GM20431 (cell line): ENCODE data around the gene FXYD3.
"Not testable (repeated sequence)": the region's sequence is repeated elsewhere in the genome, so short reads cannot be mapped to it uniquely, and the experiment has no call there.

Source experiments
- in situ Hi-C: fragments of 300-500 bp; cut with MseI, MboI; formaldehyde crosslinking; loops from one replicate; pipeline ENCODE4 v1.15.0; 2020; ENCODE audit warnings: low sequenced_read_pairs; ENCODE audit not compliant: unreplicated experiment

Gene FXYD3

DNA sequence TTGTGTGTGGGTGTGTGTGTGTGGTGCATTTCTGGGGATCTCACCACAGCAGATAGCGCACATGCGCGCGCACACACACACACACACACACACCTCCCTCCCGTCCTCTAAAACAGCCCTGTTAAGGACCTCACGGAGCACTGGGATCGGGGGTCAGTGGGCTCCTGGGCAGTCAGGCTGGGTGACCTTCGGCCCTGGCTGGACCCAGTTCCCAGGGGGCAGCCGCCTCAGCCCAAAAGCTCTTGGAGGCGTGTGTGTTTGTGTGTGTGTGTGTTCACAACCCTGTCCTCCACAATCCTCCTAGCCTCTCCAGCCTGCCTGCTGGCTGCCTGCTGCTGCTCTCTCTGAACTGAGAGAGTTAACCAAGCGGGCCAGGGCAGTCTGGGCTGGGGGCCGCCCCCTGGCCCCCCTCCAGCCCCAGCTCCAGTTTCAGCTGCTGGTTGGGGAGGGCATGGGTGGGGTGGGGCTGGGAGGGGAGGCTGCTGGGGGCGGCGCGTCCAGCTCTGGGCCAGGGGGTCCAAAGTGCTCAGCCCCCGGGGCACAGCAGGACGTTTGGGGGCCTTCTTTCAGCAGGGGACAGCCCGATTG, 22.8 kb downstream of the FXYD3 start, which contains the start of gene FXYD1:
FXYD1 (plus strand) TSS at position 520 of the 588 bp plus-strand sequence. CDS start 1,256 bp downstream, outside the sequence.
- in situ Hi-C loops, result no loop called here

DNA sequence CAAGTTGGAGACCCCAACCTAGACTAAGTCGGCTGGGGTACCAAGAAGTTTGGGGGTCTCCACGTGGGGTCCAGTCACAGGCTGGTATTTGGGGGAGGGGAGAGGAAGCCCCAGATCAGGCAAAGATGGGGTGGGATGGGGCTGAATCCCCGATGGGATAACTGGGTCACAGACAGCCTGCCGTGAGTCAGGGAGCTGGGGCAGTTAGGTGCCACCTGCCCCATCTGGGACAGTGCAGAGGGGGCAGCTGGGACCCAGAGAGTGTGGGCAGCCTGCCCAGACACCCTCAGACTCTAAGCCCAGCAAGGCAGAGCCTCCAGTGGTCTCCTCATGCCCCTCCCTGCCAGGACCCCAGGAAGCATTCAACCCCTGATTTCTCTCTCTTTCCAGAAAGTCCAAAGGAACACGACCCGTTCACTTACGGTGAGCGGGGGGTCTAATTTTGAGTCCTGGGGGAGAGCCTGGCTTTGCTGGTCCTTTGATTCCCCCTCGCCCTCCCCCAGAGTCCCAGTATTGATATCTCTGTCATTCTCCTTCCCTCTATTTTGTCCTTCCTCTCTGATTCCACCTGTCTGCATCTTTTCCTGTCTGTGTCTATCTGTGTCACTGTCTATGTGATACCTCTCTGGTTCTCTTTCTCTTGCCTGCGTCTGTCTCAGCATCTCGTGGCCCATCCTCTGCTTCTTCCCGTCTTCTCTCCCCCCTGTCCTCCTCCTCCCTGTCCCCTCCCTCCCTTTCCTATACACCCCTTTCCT, 24.8 kb downstream of the FXYD3 start:
- in situ Hi-C loops, result no loop called here

DNA sequence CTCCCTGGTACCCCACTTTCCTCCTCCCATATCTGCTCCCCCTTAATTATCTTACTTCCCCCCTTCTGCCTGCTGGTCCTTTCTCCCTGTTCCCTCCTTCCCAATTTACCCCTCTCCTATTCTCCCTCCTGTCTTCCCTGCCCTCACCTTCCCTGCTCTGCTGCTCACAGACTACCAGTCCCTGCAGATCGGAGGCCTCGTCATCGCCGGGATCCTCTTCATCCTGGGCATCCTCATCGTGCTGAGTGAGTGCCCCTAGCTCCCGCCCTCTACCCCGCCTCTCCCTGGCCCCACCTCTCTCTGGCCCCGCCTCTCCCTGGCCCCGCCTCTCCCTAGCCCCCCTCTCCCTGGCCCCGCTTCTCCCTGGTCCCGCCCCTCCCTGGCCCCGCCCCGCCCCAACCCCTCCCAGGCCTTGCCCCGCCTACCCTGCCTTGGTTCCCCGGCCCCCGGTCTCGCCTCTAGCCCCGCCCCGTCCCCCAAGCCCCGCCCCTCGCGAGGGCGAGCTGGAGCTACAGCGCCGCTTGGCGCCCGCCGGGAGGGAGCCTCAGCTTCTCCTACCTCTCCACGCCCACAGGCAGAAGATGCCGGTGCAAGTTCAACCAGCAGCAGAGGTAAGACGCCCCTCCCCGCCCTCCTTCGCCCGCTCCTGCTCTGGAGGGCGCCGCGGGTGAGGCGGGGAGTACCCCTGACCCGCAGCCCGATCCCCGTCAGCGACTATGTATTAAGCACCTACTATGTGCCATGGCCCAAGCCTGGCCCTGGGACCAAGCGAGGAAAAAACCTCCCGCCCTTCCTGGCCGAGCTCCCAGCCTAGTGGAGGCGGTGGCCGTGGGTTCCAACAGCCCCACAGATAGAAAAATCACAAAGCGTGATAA, 25.6 kb downstream of the FXYD3 start:
- in situ Hi-C loops, result no loop called here

DNA sequence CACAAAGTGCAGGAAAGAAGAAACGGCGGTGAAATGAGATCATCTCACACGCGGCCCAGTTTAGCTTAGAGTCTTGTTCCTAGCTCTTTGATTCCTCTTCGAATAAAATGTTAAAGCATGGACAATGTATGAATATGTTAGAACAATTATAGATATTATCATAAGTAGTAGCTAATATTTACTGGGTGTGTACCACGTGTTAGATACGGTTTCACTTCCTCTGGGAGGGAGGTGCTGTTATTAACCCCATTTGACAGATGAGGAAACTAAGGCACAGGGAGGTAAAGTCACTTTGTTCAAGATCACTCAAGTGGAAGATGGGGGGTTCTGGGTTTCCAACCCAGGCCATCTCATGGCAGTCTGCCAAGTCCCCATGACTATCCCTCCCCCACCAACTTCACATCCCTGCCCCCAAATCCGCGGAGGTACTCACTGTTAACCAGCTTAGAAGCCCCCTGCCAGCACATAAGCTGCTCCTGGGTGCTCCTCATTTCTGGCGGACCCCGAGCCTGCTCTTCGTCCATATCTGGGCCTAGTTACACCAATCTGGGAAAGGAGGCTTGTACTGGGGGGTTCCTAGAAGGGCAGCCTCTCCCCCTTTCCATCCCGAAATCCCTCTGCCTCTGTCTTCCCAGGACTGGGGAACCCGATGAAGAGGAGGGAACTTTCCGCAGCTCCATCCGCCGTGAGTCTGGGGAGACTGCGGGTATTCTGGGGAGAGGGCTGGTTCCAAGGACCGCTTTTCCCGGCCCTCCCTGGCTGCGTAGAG, 26.4 kb downstream of the FXYD3 start:
- in situ Hi-C loops, result no loop called here

DNA sequence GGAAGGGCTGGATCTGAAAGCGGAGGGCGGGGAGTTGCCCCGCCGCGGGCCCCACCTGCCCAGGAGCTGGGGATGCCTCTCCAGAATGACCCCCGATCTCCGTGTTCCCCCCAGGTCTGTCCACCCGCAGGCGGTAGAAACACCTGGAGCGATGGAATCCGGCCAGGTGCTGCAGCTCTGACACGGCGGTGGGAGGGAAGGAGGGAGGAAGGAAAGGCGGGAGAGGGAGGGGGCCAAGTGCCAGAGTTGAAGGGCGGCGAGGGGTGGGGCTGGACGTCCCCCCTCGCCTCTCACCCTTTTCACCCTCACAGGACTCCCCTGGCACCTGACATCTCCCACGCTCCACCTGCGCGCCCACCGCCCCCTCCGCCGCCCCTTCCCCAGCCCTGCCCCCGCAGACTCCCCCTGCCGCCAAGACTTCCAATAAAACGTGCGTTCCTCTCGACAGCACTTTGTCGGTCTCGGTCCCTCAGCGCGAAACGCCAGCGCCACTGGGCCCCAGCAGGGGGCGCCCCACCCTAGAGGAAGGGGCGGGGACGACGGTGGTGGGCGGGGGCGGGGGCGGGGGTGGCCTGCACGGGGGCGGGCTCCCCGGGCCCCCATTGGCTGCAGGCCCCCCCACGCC, 27.1 kb downstream of the FXYD3 start:
- in situ Hi-C loops, result no loop called here

DNA sequence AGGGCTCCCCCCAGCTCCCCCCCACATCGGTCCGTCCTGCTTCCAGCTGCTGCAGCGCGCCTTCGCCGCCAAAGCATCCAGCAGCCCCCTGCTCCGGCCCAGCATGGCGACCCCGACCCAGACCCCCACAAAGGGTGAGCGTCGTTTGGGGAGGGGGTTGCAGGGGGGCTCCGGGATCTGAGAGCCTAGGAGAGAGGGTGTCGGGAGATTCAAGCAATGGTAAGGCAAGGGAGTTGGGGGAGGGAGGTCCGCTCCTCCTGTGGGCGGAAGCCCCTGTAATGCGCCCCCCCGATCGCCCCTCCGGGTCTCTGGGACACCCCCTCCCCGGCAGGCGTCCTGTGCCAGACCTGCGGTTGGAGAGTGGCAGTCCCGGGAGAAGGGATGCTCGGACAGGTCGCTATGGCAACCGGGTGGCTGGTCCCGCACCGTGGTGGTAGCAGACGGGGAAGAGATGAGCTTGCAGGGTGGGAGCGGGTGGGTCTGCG, 27.6 kb downstream of the FXYD3 start, which contains the start of gene FXYD7:
FXYD7 (plus strand) TSS at position 25 of the 485 bp plus-strand sequence; CDS start at position 104, 79 bp downstream.
- in situ Hi-C loops, result no loop called here

DNA sequence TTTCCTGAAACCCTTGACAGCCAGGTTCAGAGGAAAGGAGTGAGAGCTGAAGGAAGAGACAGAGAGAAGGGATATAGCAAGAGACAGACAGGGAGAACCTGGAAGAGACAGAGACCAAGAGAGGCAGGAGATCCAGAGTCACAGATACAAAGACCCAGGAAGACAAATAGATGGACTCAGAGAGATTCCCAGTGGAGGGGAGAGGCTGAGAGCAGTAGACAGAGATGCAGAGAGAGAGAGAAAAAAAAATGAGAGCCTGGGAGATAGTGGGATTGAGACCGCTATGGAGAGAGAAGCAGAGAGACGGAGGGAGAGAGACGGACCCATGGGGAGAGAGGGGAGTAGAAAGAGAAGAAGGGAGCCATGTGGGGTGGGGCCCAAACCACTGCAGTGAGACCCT, 28.2 kb downstream of the FXYD3 start:
- in situ Hi-C loops, result no loop called here

DNA sequence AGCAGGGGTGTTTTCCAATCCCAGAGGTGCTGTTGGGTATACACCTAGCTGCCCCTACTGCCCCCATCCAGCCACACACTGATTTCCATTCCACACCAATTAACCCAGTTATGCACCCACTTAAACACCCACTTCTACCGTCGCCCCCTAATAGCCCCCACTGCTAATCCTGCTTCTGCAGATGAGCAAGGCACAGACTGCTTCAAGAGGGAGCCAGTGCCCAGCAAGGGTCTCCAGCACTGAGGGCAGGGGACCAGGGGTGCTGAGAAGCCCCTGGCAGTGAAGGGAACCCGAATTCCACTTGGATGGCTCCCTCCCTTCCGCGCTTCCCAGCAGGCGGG, 28.6 kb downstream of the FXYD3 start:
- in situ Hi-C loops, result no loop called here

DNA sequence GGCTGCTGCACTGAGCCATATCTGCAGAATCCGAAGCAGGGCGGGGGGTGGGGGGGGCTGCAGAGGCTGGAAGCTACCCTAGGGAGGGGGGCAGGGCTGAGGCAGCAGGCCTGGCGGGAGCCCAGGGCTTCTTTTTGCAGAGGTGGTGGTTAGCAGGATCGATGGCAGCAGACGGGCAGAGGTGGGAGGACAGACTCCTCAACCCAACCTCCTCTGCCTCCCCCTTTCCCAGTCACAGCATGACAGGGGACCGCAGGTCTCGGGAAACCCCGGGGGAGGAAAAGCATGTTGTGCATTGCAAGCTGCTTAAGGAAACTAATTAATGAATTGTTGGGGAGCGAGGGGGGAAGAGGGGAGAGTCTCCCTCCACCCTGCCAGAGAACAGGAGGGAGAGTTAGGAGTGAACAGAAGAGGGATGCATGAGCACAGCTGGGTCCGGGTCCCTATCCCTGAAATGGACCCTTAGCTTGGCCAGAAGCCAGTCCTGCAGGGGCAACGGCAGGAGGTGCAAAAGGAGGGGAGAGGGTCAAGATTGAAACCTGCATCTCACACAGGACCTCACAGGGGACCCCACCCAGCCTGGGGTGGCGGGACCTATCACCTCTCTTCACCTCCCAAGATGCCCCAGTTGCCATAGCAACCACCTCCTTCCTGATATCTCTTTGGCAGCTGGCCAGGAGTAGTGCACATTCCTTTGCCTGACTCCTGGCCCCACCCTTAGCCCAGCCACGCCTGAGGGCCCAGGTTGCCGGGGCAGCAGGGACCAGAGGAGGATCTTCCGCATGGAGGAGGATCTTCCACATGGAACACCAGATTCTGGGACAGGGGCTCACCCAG, 29.2 kb downstream of the FXYD3 start:
- in situ Hi-C loops, result no loop called here

DNA sequence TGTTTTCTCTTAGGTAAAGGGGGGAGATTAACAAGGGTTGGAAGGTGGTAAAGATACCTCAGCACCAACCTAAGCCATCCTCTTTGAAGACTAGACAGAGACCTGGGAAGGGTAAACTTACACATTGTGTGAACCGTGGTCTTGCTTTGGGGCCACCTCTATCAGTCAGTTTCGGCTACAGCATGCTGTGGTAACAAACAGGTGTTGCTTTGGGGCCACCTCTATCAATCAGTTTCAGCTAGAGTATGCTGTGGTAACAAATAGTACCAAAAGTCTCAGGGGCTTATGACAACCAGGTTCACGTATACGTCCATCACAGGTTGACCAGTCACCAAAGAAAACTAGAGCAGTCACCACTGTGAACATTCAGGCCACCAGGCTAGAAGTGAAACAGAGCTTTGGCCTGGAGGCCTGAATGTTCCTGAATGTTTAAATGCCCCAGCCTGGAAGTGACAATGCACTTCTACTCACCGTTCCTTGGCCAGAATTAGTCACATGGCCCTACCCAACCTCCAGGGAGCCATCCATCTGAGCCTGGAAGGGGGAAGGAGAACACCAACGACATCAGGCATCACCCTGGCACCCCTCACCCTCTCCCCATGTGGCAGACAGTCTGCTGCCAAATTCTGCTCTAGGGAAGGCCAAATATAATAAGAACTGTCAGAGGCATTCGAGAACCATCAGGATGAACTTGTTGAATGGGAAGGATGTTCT, 31.3 kb downstream of the FXYD3 start:
- in situ Hi-C loops, result no loop called here

DNA sequence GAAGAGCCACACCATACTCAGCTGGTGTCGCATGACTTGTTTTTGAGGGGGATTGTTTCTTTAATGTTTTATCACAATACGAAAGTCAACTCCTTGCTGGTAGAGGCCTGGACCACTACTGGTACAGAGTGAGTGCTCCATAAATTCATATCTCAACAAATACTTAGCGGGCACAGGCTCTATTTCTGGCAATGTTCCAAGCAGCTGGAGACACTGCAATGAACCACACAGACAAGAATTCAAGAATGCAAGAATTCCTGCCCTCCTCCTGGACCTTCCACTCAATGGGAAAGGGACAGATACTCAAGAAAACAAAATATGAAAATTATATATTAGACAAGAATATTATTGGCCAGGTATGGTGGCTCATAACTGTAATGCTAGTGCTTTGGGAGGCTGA, 33.8 kb downstream of the FXYD3 start:
- in situ Hi-C loops, result no loop called here

DNA sequence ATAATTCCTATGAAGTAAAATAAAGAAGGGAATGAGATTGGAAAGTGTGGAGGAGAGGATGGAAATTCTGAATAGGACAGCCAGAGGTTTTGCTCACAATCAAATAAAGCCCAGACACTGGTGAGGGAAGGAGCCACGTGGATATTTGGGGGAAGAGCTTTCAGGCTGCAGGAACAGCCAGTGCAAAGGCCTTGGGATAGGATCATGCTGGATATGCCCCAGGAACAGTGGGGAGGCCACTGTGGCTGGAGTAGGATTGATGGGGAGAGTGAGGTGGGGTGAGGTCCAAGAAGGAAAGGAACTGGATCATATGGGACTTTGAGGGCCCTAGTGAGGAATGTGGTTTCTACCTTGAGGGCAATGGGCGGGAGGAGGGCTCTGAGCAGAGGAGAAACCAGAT, 34.8 kb downstream of the FXYD3 start:
- in situ Hi-C loops, result no loop called here

DNA sequence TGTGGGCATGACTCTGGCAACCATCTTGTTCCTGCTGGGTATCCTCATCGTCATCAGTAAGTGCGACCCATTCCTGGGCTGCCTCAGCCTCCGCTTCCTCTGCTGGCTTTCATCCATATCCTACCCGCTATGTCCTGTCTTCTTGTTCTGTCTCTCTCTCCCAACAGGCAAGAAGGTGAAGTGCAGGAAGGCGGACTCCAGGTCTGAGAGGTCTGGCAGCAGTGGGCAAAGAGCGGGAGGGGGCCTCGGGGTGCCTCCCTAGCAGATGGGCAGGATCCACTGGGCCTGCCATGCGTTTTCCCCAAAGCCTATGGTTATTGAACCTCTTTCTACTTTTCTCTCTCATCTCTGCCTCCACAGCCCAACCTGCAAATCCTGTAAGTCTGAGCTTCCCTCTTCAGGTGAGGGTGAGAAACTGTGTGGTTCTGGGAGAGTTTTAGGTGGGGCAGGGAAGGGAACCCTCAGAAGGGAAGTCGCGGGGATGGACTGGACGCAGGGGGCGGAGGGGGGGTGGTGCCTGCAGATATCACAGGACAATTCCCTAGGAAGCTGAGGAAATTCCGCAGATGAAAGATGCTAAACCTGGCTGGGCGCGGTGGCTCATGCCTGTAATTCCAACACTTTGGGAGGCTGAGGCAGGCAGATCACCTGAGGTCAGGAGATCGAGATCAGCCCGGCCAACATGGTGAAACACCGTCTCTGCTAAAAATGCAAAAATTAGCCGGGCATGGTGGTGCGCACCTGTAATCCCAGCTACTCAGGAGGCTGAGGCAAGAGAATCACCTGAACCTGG, 35.8 kb downstream of the FXYD3 start:
- in situ Hi-C loops, result no loop called here

DNA sequence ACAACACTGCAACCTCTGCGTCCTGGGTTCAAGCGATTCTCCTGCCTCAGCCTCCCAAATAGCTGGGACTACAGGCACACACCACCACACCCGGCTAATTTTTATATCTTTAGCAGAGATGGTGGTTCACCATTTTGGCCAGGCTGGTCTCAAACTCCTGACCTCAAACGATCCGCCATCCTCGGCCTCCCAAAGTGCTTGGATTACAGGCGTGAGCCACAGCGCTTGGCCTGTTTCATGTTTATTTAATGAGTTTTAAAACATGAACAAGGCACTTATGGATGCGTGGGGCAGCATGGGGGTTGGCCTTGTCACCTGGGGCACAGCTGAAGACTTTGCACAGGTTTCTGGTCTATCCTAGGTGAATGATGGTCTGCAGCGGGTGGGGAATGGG, 37.5 kb downstream of the FXYD3 start:
- in situ Hi-C loops, result not testable (repeated sequence)

DNA sequence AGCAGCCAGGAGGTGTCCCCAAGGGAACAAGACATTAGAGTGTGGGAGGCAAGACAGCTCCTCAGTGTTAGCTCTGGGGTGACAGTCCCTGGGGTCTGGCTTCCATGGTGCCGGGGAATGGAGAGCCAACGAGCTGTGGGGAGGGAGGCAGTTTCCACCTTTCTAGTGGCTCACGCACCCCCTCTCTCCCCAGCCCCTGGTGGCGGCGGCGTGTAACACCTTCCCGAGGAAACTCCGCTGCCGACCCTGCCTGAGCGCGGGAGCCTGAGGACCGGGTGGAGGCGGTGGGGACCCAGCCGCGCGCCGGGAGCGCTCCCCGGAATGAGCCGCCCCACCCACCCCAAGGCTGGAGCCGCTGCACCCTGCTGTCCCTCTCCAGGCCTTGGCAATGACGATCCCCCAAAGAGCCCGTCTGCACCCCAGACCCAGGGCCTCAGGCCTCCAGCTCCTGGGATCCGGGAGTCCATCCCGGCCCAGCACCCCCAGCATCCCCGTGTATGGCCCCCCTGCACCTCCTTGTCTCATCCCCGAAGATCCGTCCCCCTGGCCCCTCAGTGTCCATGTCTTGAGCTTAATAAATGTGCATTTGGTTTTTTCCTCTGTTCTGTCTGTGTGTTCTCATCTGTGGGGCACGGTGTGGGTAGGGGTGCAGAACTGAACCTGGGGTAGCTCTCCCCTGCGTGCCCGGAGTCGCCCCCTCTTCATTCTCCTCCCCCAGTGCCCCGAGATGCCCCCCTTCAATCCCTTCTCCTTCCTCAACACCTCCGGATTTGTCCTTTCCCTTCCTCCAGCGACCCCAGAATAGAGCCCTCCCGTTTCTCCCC, 38.3 kb downstream of the FXYD3 start:
- in situ Hi-C loops, result no loop called here

DNA sequence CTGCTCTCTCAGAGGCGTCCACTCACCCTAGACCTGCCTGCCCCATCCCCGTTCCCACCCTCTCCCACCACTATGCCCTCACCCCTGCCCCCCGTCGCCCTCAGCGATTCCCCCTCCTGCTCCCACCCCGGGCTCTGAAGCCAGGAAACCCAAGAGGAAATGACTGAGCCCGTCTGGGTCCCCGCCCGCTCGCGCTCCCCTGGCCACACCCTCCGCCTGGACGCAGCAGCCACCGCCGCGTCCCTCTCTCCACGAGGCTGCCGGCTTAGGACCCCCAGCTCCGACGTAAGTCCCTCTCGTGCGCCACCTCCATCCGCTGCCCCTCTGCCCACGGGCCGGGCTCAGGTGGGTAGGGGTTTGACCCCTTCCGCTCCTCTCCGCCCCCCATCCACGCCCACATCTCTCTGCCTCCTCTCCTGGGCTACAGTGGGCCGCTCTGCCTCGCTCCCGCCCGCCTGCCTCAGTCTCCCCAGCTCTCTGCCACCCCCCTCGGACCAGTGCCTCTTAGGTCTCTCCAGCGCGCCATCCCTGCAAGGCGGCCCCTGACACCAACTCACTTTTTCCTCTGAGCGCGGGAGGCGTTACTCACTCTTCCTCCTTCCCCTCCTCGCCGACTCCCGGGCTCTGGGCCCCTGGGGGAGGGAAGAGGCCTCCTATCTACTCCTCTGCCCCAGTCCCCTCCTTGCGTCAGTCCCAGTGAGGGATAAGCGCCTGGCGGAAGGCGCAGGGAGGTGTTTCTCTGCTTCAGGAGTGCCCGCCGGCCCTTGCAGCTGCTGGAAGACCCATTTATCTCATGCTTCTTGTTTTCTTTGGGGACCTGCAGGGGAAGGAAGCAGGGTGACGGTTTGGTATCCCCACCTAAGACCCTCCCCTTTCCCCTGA, 39.1 kb downstream of the FXYD3 start, which contains the start of gene FXYD5:
FXYD5 (plus strand) TSS at position 211 of the 882 bp plus-strand sequence. CDS start 816 bp downstream, outside the sequence.
- in situ Hi-C loops, result no loop called here
